Calu3 (cell line): ENCODE results near the gene SWI5. TPM values are rescaled to one million over a fixed set of nuclear protein-coding genes. Genes with fewer than 3 reads are reported as not detected.
A peak's percentile ranks its signal among the peaks of the same experiment; 100 is the strongest.

Source experiments
- BruUV-seq: library from RNA; stranded (reverse); fragments of 400-500 nt; replicated peaks from 2 replicates; lab custom pipeline; 2021; lab: Mats Ljungman, UMichigan
- CTCF ChIA-PET: fragments of 300-600 bp; sonication (Branson Sonifier 250); formaldehyde crosslinking; loops from one replicate; lab custom pipeline; 2022; ENCODE audit warnings: antibody characterized with exemption; lab: Charles Lee
- DNase-seq: peaks from one replicate; pipeline ENCODE4 v3.0.0; 2022
- H3K27ac Mint-ChIP-seq: one replicate; pipeline ENCODE4 v1.8.0; 2022; ENCODE audit warnings: mixed read lengths; ENCODE audit not compliant: unreplicated experiment
- H3K27me3 Mint-ChIP-seq: one replicate; pipeline ENCODE4 v1.8.0; 2022; ENCODE audit warnings: mixed read lengths; ENCODE audit not compliant: unreplicated experiment
- H3K36me3 Mint-ChIP-seq: one replicate; pipeline ENCODE4 v1.8.0; 2022; ENCODE audit warnings: mild to moderate bottlenecking, moderate library complexity, mixed read lengths; ENCODE audit not compliant: insufficient read depth, unreplicated experiment
- H3K4me1 Mint-ChIP-seq: one replicate; pipeline ENCODE4 v1.8.0; 2022; ENCODE audit warnings: mild to moderate bottlenecking, low read depth, mixed read lengths; ENCODE audit not compliant: unreplicated experiment
- H3K4me3 Mint-ChIP-seq: one replicate; pipeline ENCODE4 v1.8.0; 2022; ENCODE audit warnings: mild to moderate bottlenecking, low read depth, moderate library complexity, mixed read lengths; ENCODE audit not compliant: unreplicated experiment
- H3K9me3 Mint-ChIP-seq: one replicate; pipeline ENCODE4 v1.8.0; 2022; ENCODE audit warnings: low read depth, mixed read lengths; ENCODE audit not compliant: unreplicated experiment
- CTCF ChIP-seq: fragments of 200-600 bp; IDR thresholded peaks from one replicate; pipeline ENCODE4 v1.8.0; 2022; ENCODE audit warnings: antibody characterized with exemption; ENCODE audit not compliant: unreplicated experiment
- intact Hi-C: fragments of 100-400 bp; cut with micrococcal nuclease; formaldehyde crosslinking; loops from one replicate; pipeline ENCODE4 v1.10.0; 2022; ENCODE audit not compliant: unreplicated experiment
- total RNA-seq: library from RNA; stranded (reverse); gene quantifications from 2 replicates; pipeline ENCODE4 v1.2.3, GENCODE V29; 2022

SWI5 gene
- total RNA-seq, 1 experiment from 2014 or later: 9.6 TPM

- Mint-ChIP-seq H3K4me3 (no peak overlapping the region), H3K36me3 (peaks cover 38% of the 10 kb centered on the region), H3K27ac (no peak overlapping the region), H3K4me1 (no peaks in the 10 kb centered on the region), H3K9me3 (no peaks in the 10 kb centered on the region), H3K27me3 (no peaks in the 10 kb centered on the region)
- no TSS peak for BruUV-seq
- no peak for DNase-seq
- CTCF ChIA-PET: interaction anchor here (0.5 kb wide), 1 partner anchor 770 kb away, joined by 3 read pairs; the partner anchor contains the start of gene SH3GLB2
- no peak for TF ChIP-seq CTCF
- intact Hi-C loops: no loop called here
Observed at GRCh38 chr9:128257907-128258306, 18.2 kb upstream of the SWI5 start.

GRCh38 chr9:128258326-128258725 lies 17.8 kb upstream of the SWI5 start:
- no peak overlapping the region for H3K27ac Mint-ChIP-seq
- intact Hi-C loops: no loop called here
- H3K9me3 Mint-ChIP-seq: no peaks in the 10 kb centered on the region
- no peaks in the 10 kb centered on the region for H3K27me3 Mint-ChIP-seq
- TF ChIP-seq CTCF: no peak
- BruUV-seq: no TSS peak
- H3K36me3 Mint-ChIP-seq: peaks cover 42% of the 10 kb centered on the region
- H3K4me1 Mint-ChIP-seq: no peaks in the 10 kb centered on the region
- CTCF ChIA-PET: interaction anchor here (0.5 kb wide), 1 partner anchor 770 kb away, joined by 3 read pairs; the partner anchor contains the start of gene SH3GLB2
- H3K4me3 Mint-ChIP-seq: no peak overlapping the region
- no peak for DNase-seq

- no TSS peak for BruUV-seq
- peak; percentile 4 for DNase-seq
- H3K9me3 Mint-ChIP-seq: no peaks in the 10 kb centered on the region
- no peak for TF ChIP-seq CTCF
- H3K4me1 Mint-ChIP-seq: no peaks in the 10 kb centered on the region
- no peak overlapping the region for H3K27ac Mint-ChIP-seq
- H3K36me3 Mint-ChIP-seq: peaks cover 43% of the 10 kb centered on the region
- no peak overlapping the region for H3K4me3 Mint-ChIP-seq
- intact Hi-C loops: no loop called here
- no peaks in the 10 kb centered on the region for H3K27me3 Mint-ChIP-seq
- CTCF ChIA-PET: no interaction called here
Observed at GRCh38 chr9:128259156-128259555, 16.9 kb upstream of the SWI5 start.

GRCh38 chr9:128260340-128260739 lies 15.7 kb upstream of the SWI5 start:
- TF ChIP-seq CTCF: no peak
- no peaks in the 10 kb centered on the region for H3K27me3 Mint-ChIP-seq
- H3K27ac Mint-ChIP-seq: peak overlapping the region; percentile 30
- H3K9me3 Mint-ChIP-seq: no peaks in the 10 kb centered on the region
- H3K4me1 Mint-ChIP-seq: no peaks in the 10 kb centered on the region
- H3K4me3 Mint-ChIP-seq: no peak overlapping the region
- H3K36me3 Mint-ChIP-seq: peaks cover 43% of the 10 kb centered on the region
- DNase-seq: no peak
- intact Hi-C loops: no loop called here
- no TSS peak for BruUV-seq
- CTCF ChIA-PET: no interaction called here
